HG03432 (cell line): Measurements from ENCODE around the gene DIP2B.
"Not testable (repeated sequence)": the region's sequence is repeated elsewhere in the genome, so short reads cannot be mapped to it uniquely, and the experiment has no call there.

Experiments
- ATAC-seq: cut with Tn5 transposase; IDR thresholded peaks from one replicate; pipeline ENCODE4 v1.9.1; 2021; ENCODE audit warnings: mild to moderate bottlenecking, moderate library complexity; ENCODE audit not compliant: unreplicated experiment

DIP2B gene

DNA sequence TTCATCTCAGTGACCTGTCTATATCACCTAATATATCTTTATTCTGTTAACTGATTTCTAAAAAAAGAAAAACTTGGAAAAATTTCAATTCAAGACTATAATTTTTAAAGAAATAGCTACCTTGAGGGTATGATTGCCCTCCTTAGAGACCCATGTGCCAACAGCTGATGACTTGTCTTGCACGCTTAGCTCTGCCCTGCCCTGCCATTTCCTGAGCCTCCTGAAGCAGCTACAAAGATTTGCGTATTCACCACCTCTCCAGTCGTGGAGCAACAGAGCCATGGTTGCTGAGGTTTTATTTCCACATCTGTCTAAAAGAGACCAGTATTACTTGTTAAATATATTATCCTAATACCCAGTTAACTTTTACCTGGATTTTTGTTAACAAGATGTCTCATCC is 167.4 kb downstream of the DIP2B start:
- ATAC-seq: no peak

DNA sequence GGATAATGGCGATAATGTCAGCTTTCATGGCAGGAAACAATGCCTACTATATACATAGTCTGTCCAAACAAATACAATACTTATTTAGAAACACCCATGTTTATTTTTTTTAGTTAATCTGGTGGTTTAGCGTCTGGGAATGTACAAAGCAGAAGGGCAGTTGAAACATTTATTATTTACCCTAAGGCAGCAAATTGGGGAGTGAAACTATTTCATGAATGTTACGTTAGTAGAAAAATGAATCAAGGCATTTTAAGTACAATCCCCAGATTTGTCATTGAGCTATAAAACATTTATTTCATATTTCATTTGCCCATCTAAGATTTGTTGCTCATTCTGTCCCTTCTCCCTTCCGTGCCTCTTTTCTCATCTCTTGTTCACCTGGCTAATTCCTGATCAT is 172.0 kb downstream of the DIP2B start:
- no peak for ATAC-seq

- ATAC-seq: no peak
Observed at GRCh38 chr12:50677858-50678257, 173.1 kb downstream of the DIP2B start.

GRCh38 chr12:50678650-50679365 is 174.0 kb downstream of the DIP2B start:
- ATAC-seq: no peak

DNA sequence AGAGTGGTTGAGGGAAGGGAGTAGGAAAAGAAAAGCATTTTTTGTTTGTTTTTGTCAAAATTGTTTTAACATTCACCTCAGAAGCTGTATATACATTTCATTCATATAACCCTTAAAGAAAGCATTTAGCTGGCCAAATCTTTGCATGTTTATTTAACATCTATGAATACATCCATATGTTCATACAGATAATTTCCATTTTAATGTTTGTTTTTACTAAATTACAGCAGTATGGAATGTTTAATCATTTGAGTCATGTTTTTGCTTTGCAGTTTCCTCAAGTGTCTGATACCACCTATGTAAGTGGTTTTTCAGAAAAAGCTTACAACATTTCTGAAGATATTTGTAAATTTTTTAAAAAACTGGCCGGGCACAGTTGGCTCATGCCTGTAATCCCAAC is 174.8 kb downstream of the DIP2B start:
- ATAC-seq: no peak

DNA sequence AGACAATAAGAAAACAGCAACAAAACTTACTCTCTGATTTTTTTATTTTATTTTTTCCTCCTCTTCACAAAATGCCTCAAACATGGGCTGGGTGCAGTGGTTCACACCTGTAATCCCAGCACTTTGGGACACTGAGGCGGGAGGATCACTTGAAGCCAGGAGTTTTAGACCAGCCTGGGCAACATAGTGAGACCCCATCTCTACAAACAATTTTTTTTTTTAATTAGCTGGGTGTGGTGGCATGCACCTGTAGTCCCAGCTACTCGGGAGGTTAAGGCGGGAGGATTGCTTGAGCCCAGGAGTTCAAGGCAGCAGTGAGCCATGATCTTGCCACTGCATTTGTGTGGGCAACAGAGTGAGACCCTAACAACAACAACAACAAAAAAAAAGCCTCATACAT is 176.3 kb downstream of the DIP2B start:
- not testable (repeated sequence) for ATAC-seq

DNA sequence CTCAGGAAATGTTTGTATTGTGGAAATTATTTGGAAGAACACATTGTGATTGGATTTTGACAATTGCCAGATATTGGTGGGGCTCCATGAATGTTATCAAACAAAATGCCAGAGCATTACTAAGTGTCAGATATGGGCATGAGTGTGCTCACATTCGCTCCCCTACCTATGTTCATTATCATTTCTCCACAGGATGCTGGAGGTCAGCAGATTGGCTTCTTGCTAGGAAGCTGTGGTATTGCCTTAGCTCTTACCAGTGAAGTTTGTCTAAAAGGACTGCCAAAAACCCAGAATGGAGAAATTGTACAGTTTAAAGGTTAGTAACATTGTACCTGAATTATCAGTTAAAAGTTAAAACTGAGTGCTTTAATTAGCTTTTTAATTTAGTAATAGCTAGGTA is 180.9 kb downstream of the DIP2B start:
- ATAC-seq: no peak

DNA sequence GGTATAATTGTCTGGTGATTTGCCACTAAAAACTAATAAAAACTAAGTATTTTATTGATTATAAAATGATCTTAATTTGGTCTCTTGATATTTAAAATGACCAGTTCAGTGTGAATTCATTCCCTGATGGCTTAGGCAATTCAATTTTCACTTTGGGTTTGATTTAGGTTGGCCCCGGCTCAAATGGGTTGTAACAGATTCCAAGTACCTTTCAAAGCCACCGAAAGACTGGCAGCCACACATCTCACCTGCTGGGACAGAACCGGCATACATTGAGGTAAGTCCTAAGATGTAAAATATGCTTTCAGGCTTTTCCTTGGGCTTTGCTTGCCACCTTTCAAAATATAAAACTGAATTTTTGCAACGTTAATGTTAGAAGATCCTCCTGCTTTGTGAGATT is 181.6 kb downstream of the DIP2B start:
- no peak for ATAC-seq

DNA sequence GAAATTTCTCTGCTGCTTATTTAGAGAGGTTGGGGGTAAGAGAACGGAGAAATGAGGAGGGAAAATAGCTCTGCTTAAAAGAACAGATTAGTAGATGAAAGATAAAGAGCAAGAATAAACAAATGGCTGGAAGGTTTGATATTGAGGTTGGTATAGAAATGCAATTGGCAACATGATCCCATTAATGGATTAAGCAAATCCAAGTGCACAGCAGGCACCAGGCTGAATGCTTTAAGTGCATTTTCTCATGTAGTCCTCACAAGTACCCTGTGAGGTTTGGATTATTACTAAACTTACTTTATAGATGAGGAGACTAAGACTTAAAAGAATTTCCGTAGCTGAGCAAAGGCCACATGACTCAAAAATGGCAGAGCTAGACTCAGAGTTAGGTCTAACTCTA is 182.2 kb downstream of the DIP2B start:
- ATAC-seq: no peak

- ATAC-seq: no peak
Observed at GRCh38 chr12:50689437-50689836, 184.7 kb downstream of the DIP2B start.

- ATAC-seq: no peak
Observed at GRCh38 chr12:50690925-50691324, 186.1 kb downstream of the DIP2B start.

DNA sequence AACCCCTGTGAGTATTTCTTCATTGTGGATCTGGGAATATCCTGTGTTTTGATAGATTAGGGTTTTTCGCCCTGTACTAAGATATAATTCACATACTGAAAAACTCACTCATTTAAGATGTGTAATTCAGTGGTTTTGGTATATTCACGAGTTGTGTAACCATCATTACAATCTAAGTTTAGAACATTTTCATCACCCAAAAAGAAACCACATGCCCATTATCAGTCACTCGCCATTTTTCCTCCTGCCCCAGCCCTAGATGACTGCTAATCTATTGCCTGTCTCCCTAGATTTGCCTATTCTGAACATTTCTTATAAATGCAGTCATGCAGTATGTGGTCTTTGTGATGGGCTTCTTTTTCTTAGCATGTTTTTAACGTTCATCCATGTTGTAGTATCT is 191.2 kb downstream of the DIP2B start:
- no peak for ATAC-seq

DNA sequence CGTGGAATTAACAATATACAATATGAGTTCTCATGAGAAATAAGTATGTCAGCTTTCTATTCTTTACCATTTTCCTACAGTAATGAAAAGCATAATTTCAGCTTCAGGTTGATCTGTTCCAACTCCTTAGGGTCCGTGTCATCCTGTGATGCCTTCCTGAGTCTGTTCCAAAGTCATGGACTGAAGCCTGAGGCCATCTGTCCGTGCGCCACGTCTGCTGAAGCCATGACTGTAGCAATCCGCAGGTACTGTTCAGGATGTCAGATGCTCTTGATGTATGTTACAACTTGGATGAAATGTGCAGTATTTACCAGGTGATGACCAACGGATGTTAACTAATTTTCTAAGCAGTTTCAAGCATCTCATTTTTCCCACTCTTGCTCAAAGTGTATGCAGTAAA is 192.1 kb downstream of the DIP2B start:
- no peak for ATAC-seq

DNA sequence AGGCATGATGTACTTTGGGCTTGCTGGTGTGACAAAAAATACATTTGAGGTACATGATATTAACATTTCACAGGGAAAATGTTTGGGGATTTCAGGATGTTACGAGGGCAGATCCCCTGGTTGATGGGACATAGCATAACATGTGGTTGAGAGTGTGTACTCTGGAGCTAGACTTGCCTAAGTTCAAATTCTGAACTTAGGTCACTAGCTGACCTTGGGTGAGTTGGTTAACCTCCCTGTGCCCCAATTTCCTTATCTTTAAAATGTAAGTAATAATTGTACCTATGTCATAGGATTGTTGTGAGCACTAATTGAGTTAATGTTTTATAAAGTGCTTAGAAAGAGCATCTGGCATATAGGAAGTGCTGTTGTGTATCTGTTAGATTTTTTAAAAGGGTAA is 194.4 kb downstream of the DIP2B start:
- ATAC-seq: no peak

GRCh38 chr12:50699940-50700339 is 195.2 kb downstream of the DIP2B start:
- no peak for ATAC-seq

DNA sequence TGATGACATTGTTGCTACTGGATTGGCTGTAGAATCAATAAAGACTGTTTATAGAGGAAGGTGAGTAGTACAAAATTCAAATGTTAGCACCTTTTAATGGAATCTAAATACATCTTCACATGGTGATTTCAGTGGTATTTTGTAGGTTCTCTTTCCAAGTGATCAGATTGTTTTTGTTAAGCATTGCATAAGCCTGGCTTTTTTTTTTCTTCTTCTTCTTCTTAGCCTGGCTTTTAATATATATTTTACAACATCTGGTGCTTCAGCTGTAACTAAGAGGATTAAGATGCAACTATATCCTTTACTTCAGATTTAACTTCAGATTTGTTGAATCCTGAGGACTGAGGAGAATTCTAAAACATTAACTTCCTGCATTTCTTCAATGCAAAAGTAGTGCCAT is 201.8 kb downstream of the DIP2B start:
- no peak for ATAC-seq

DNA sequence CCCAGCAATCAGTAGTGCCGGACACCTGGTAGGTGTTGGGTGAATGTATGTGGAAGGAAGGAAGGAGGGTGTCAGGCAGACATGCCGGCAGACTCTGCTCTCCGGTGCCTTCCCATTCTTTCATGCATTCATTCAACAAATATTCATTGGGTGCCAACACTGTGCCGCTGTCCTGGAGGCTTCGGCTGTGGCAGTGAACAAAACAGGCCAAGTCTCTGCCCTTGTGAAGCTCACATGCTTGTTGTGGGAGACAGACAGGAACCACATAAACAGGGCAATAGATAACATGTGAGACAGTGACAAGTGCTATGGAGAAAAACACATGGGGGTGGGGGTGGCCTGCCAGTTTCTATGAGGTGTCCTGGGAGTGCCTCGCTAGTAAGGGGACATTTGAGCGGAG is 202.6 kb downstream of the DIP2B start:
- no peak for ATAC-seq

GRCh38 chr12:50708631-50709030 is 203.8 kb downstream of the DIP2B start:
- ATAC-seq: no peak

GRCh38 chr12:50711121-50711520 is 206.3 kb downstream of the DIP2B start:
- ATAC-seq: no peak

DNA sequence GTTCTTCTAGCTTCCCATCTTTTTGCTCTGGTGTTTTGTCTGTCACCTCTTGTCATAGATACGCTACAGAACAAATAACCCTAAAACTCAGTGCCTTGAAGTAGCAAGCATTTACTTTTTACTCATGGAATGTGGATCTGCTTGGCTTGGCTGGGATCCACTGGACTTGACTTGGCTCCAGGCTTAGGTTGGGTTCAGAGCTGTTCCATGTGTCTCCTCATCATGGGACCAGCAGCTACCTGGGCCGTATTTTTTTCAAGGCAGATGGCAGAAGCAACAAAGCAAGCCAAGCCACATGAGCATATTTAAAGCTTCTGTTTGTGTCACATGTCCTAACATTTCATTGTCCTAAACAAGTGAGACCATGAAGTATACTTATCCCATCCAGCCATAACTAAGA is 210.4 kb downstream of the DIP2B start:
- no peak for ATAC-seq

DNA sequence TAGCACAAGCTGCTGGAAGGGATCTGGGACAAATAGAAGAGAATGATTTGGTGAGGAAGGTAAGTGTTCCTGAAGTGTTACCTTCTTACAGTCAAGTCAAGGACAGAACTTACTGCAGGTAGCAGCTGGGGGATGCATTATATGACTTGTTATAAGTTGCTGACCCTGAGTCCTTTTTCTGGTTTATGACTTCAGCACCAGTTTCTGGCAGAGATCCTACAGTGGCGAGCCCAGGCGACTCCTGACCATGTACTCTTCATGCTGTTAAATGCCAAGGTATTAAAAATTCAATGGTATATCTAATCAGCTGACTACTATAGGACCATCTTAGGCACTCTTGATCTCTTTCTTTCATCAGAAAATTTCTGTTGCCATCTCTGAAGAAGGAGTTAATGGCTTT is 214.0 kb downstream of the DIP2B start:
- ATAC-seq: no peak

DNA sequence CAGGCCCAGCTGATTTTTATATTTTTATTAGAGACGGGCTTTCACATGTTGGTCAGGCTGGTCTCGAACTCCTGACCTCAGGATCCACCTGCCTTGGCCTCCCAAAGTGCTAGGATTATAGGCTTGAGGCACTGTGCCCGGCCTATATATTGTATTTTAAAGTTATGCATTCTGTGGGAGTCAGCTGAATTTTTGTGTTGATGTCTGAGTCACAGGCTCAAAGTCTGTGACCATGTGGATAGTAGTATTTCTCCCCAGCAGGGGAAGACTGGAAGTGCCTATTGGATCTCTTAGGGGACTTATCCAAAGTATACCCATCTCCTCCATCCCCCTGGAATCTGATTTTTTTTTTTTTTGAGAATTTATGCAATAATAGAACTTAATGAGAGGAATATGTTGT is 215.3 kb downstream of the DIP2B start:
- ATAC-seq: no peak

DNA sequence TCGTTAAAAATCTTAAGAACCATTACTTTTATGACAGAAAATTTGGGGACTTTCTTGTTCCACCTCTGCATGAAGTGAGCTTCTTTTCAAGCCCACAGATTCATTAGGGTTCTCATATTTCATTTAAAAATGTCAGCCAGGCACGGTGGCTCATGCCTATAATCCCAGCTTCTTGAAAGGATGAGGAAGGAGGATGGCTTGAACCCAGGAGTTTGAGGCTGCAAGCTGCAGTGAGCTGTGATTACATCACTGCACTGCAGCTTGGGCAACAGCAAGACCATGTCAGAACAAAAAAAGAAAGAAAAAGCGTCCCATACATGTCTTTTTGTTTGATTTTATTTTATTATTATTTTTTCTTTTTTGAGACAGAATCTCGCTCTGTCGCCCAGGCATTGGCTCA is 215.7 kb downstream of the DIP2B start:
- no peak for ATAC-seq
